GM13977 (cell line): Measurements from ENCODE around the gene HBB.

Experiments
- DNase-seq: peaks from one replicate; pipeline ENCODE4 v3.0.0; 2012; ENCODE audit warnings: low spot score
- CTCF ChIP-seq: IDR thresholded peaks from 2 replicates; pipeline ENCODE4 v1.5.1; 2012; ENCODE audit warnings: mild to moderate bottlenecking, control low read depth; ENCODE audit not compliant: insufficient read depth; ENCODE audit errors: extremely low read depth, missing control alignments
- in situ Hi-C: fragments of 300-500 bp; cut with MboI; formaldehyde crosslinking; loops from one replicate; pipeline ENCODE4 v1.12.0; 2022; ENCODE audit warnings: low sequenced_read_pairs, low pct_unique_long_range_greater_than_20kb, mixed read lengths, inconsistent platforms; ENCODE audit not compliant: unreplicated experiment

The HBB gene

GRCh38 chr11:5240056-5240455 is 13.2 kb upstream of the HBB start:
- DNase-seq, result no peak
- no peak for TF ChIP-seq CTCF
- in situ Hi-C loops, result no loop called here

DNA sequence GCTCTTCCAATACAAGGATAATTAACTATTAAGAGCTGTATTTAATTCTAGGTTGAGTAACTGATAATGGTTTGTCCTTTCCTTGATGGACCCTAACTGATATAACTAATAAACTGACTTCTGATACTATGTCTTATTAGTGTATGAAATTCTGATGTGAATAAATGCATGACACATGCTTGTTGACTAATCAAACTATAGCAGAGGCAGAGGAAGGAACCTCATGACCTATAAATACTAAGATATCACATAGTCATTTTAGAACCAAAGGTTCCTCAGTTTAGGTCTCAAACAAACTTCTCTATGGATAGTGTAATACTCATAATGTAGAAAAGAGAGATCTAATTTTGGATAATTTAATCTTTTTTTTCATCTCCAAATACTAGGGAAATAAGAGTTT is 12.2 kb upstream of the HBB start:
- DNase-seq, result no peak
- in situ Hi-C loops, result no loop called here
- no peak for TF ChIP-seq CTCF

GRCh38 chr11:5238486-5238885 is 11.6 kb upstream of the HBB start:
- no peak for DNase-seq
- no peak for TF ChIP-seq CTCF
- in situ Hi-C loops, result no loop called here

DNA sequence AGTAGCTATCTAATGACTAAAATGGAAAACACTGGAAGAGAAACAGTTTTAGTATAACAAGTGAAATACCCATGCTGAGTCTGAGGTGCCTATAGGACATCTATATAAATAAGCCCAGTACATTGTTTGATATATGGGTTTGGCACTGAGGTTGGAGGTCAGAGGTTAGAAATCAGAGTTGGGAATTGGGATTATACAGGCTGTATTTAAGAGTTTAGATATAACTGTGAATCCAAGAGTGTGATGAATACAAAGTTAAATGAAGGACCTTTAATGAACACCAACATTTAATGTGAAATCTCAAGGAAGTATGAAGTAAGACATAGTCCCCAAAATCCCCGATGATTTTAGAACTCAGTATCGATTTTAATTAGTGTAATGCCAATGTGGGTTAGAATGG is 10.5 kb upstream of the HBB start:
- DNase-seq, result no peak
- no peak for TF ChIP-seq CTCF
- in situ Hi-C loops, result no loop called here

DNA sequence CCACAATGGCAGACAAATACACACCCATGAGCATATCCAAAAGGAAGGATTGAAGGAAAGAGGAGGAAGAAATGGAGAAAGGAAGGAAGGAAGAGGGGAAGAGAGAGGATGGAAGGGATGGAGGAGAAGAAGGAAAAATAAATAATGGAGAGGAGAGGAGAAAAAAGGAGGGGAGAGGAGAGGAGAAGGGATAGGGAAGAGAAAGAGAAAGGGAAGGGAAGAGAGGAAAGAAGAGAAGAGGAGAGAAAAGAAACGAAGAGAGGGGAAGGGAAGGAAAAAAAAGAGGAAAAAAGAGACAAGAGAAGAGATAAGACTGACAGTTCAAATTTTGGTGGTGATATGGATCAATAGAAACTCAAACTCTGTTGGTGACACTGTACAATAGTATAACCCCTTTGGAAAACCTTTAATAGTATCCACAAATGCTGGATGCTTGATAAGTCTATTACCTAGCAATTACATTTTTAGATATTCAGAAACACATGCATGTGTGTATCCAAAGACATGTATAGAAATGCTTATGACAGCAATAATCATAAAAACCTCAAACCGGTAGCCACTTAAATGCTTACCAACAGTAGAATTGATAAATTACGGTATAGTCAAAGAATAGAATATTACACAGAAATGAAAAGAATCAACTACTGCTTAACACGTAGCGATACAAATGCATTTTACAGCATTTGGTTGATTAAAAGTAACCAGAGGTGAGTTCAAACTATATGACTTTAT is 8.7 kb upstream of the HBB start:
- no peak for TF ChIP-seq CTCF
- DNase-seq, result no peak
- in situ Hi-C loops, result no loop called here

DNA sequence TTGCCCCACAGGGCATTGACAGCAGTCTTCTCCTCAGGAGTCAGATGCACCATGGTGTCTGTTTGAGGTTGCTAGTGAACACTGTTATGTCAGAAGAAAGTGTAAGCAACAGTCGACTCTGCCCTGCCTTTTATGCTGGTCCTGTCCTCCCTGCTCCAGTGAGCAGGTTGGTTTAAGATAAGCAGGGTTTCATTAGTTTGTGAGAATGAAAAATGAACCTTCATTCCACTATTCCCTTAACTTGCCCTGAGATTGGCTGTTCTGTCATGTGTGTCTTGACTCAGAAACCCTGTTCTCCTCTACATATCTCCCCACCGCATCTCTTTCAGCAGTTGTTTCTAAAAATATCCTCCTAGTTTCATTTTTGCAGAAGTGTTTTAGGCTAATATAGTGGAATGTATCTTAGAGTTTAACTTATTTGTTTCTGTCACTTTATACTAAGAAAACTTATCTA is 7.5 kb upstream of the HBB start, which contains the start of gene HBD:
Gene HBD (minus strand): TSS at position 103 of the 454 bp plus-strand sequence. CDS start 50 bp downstream, at position 53.
- DNase-seq, result peak; percentile 7
- no peak for TF ChIP-seq CTCF

DNA sequence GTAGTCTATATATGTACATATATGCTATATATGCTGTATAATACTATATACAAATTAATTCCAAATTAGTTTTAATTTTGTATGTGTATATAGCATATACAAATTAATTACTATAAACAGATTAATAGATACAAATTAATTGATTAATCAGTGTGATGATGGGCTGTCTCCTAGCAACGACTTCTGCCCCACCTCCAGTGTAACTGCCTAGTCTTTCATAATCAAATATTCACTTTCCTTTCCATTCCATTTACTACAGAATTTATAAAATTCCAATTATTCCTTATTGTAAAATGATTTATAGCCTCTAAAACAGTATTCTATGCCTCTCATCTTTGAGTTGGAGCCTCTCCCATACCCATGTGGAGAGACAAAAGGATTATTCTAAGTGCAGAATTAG is 6.4 kb upstream of the HBB start:
- no peak for TF ChIP-seq CTCF
- no peak for DNase-seq
- in situ Hi-C loops, result no loop called here

More for the DNA sequence above, 7.5 kb upstream of the HBB start, which contains the start of gene HBD:
- in situ Hi-C loops, result no loop called here
